Right ventricle myocardium inferior (tissue), 1 donor: ENCODE results near the gene SNX1. TPM values are rescaled to one million over a fixed set of nuclear protein-coding genes. Genes with fewer than 3 reads are reported as not detected.

Source experiments
- ATAC-seq: fragments of 200-7000 bp; cut with Tn5 transposase; one replicate; pipeline ENCODE4 v1.9.1; 2020; ENCODE audit warnings: mild to moderate bottlenecking, moderate library complexity
- DNase-seq: peaks from one replicate; pipeline ENCODE4 v3.0.0; 2021; ENCODE audit errors: missing footprints
- intact Hi-C: fragments of 100-400 bp; cut with DNase I; formaldehyde crosslinking; loops from one replicate; pipeline ENCODE4 v1.11.0; 2022
- total RNA-seq: library from RNA; stranded (reverse); fragmentation: NEBNext Ultra II Directional; extraction: Animal tissue kit (Norgen Biotek cat#: 25700); gene quantifications from one replicate; pipeline ENCODE4 v1.2.1, GENCODE V29; 2021
- donor health status: DM: no; HTN: yes; CAD: no; lungs with severe emphysema.

The SNX1 gene
- total RNA-seq, 1 donor from 2014 or later, result 90.7 TPM

GRCh38 chr15:64153480-64154367 lies 57.9 kb downstream of the SNX1 start:
- intact Hi-C loops, result loop anchor here (5.0 to 10.0 kb wide), 3 partner anchors 41 to 399 kb away; partner anchors contain the start of gene CIAO2A
- peak; percentile 84 for ATAC-seq
- peak; percentile 95 for DNase-seq

- intact Hi-C loops, result loop anchor here (10.0 kb wide), 1 partner anchor 401 kb away; no protein-coding TSS in a partner anchor
- DNase-seq (no peak), ATAC-seq (no peak)
Measured at GRCh38 chr15:64155802-64156651, 60.2 kb downstream of the SNX1 start.

GRCh38 chr15:64156652-64157331 lies 61.0 kb downstream of the SNX1 start:
- intact Hi-C loops, result loop anchor here (10.0 kb wide), 1 partner anchor 402 kb away; no protein-coding TSS in a partner anchor
- DNase-seq (no peak), ATAC-seq (no peak)

- no peak for ATAC-seq
- intact Hi-C loops, result loop anchor here (10.0 kb wide), 1 partner anchor 403 kb away; no protein-coding TSS in a partner anchor
Measured at GRCh38 chr15:64157599-64158125, 61.9 kb downstream of the SNX1 start.

GRCh38 chr15:64158363-64159134 lies 62.8 kb downstream of the SNX1 start:
- intact Hi-C loops, result loop anchor here (10.0 kb wide), 1 partner anchor 404 kb away; no protein-coding TSS in a partner anchor
- DNase-seq (no peak), ATAC-seq (no peak)

More at GRCh38 chr15:64157599-64158125, 61.9 kb downstream of the SNX1 start:
- no peak for DNase-seq

GRCh38 chr15:64161688-64162477 lies 66.1 kb downstream of the SNX1 start:
- intact Hi-C loops, result loop anchor here (10.0 kb wide), 1 partner anchor 193 kb away; the partner anchor contains the start of gene CSNK1G1
- ATAC-seq (no peak), DNase-seq (no peak)

- ATAC-seq (peak; percentile 38), DNase-seq (no peak)
- intact Hi-C loops, result loop anchor here (10.0 kb wide), 1 partner anchor 192 kb away; the partner anchor contains the start of gene CSNK1G1
Measured at GRCh38 chr15:64162478-64162868, 66.7 kb downstream of the SNX1 start.

GRCh38 chr15:64162869-64163658 lies 67.3 kb downstream of the SNX1 start, which contains the start of gene PPIB:
TSS of gene PPIB (minus strand) at chr15:64163022. CDS start at chr15:64162986, 36 bp downstream.
- DNase-seq, result peak; percentile 99
- ATAC-seq, result peak; percentile 97
- intact Hi-C loops, result loop anchor here (10.0 kb wide), 1 partner anchor 192 kb away; the partner anchor contains the start of gene CSNK1G1

GRCh38 chr15:64163659-64164362 lies 68.0 kb downstream of the SNX1 start:
- intact Hi-C loops, result loop anchor here (10.0 kb wide), 1 partner anchor 191 kb away; the partner anchor contains the start of gene CSNK1G1
- ATAC-seq (peak; percentile 18), DNase-seq (no peak)

GRCh38 chr15:64164436-64164835 lies 68.7 kb downstream of the SNX1 start:
- no peak for DNase-seq
- no peak for ATAC-seq
- intact Hi-C loops, result loop anchor here (10.0 kb wide), 1 partner anchor 190 kb away; the partner anchor contains the start of gene CSNK1G1

GRCh38 chr15:64166102-64166890 lies 70.5 kb downstream of the SNX1 start:
- intact Hi-C loops, result loop anchor here (10.0 kb wide), 1 partner anchor 189 kb away; the partner anchor contains the start of gene CSNK1G1

GRCh38 chr15:64180235-64180824 lies 84.5 kb downstream of the SNX1 start:
- DNase-seq (no peak), ATAC-seq (no peak)
- intact Hi-C loops, result no loop called here

More at GRCh38 chr15:64166102-64166890, 70.5 kb downstream of the SNX1 start:
- ATAC-seq (no peak), DNase-seq (no peak)

GRCh38 chr15:64182859-64183370 lies 87.1 kb downstream of the SNX1 start:
- no peak for ATAC-seq
- intact Hi-C loops, result no loop called here
- no peak for DNase-seq
